ENCODE data around the gene TENM4. TPM values are rescaled to one million over a fixed set of nuclear protein-coding genes. Genes with fewer than 3 reads are reported as not detected.

Gene TENM4
- total RNA-seq, 1 donor from 2014 or later = 11.9 TPM

- no peak overlapping the region for H3K4me3 ChIP-seq
- no peaks in the 10 kb centered on the region for H3K9me3 ChIP-seq
- intact Hi-C loops (cut with DNase I) = no loop called here
- no peaks in the 10 kb centered on the region for H3K36me3 ChIP-seq
- no peaks in the 10 kb centered on the region for H3K4me1 ChIP-seq
- H3K27me3 ChIP-seq = no peaks in the 10 kb centered on the region
- H3K27ac ChIP-seq = no peak overlapping the region
- TF ChIP-seq CTCF (IDR thresholded peaks at IDR 0.05) = no peak
- no peak for DNase-seq (ENCODE audit: low spot score in 2 of 2)
Measured at GRCh38 chr11:79309407-79309806, 131.4 kb downstream of the TENM4 start.

GRCh38 chr11:79308429-79308828 is 132.4 kb downstream of the TENM4 start:
- intact Hi-C loops (cut with DNase I) = no loop called here
- Histone ChIP-seq H3K27me3 (no peaks in the 10 kb centered on the region), H3K27ac (no peak overlapping the region), H3K4me1 (no peaks in the 10 kb centered on the region), H3K36me3 (no peaks in the 10 kb centered on the region), H3K9me3 (no peaks in the 10 kb centered on the region), H3K4me3 (no peak overlapping the region)
- DNase-seq (ENCODE audit: low spot score in 2 of 2) = no peak
- no peak for TF ChIP-seq CTCF (IDR thresholded peaks at IDR 0.05)

GRCh38 chr11:79304599-79305212 is 136.1 kb downstream of the TENM4 start:
- Histone ChIP-seq H3K36me3 (no peaks in the 10 kb centered on the region), H3K27ac (no peak overlapping the region), H3K27me3 (no peaks in the 10 kb centered on the region), H3K9me3 (no peaks in the 10 kb centered on the region), H3K4me3 (no peak overlapping the region), H3K4me1 (no peaks in the 10 kb centered on the region)
- intact Hi-C loops (cut with DNase I) = no loop called here
- DNase-seq (ENCODE audit: low spot score in 2 of 2) = no peak
- no peak for TF ChIP-seq CTCF (IDR thresholded peaks at IDR 0.05)

GRCh38 chr11:79296141-79296540 is 144.7 kb downstream of the TENM4 start:
- H3K9me3 ChIP-seq = no peaks in the 10 kb centered on the region
- no peak overlapping the region for H3K4me3 ChIP-seq
- DNase-seq (ENCODE audit: low spot score in 2 of 2) = no peak
- no peaks in the 10 kb centered on the region for H3K27me3 ChIP-seq
- intact Hi-C loops (cut with DNase I) = no loop called here
- H3K27ac ChIP-seq = no peak overlapping the region
- H3K36me3 ChIP-seq = no peaks in the 10 kb centered on the region
- H3K4me1 ChIP-seq = no peaks in the 10 kb centered on the region
- TF ChIP-seq CTCF (IDR thresholded peaks at IDR 0.05) = no peak

GRCh38 chr11:79294845-79295731 is 145.7 kb downstream of the TENM4 start:
- intact Hi-C loops (cut with DNase I) = no loop called here
- no peak for DNase-seq (ENCODE audit: low spot score in 2 of 2)
- no peak for TF ChIP-seq CTCF (IDR thresholded peaks at IDR 0.05)

More at GRCh38 chr11:79294845-79295731, 145.7 kb downstream of the TENM4 start:
- no peak overlapping the region for H3K27ac ChIP-seq
- no peaks in the 10 kb centered on the region for H3K36me3 ChIP-seq
- no peaks in the 10 kb centered on the region for H3K27me3 ChIP-seq
- no peaks in the 10 kb centered on the region for H3K9me3 ChIP-seq
- no peaks in the 10 kb centered on the region for H3K4me1 ChIP-seq
- no peak overlapping the region for H3K4me3 ChIP-seq
